GM18873 (cell line): Measurements from ENCODE around the gene ADGRB3.
"Not testable (repeated sequence)": the region's sequence is repeated elsewhere in the genome, so short reads cannot be mapped to it uniquely, and the experiment has no call there.

Experiments
- ATAC-seq: cut with Tn5 transposase; IDR thresholded peaks from one replicate; pipeline ENCODE4 v1.9.1; 2021; ENCODE audit warnings: mild to moderate bottlenecking, moderate library complexity, moderate number of reproducible peaks; ENCODE audit not compliant: unreplicated experiment, low FRiP score

Gene ADGRB3

DNA sequence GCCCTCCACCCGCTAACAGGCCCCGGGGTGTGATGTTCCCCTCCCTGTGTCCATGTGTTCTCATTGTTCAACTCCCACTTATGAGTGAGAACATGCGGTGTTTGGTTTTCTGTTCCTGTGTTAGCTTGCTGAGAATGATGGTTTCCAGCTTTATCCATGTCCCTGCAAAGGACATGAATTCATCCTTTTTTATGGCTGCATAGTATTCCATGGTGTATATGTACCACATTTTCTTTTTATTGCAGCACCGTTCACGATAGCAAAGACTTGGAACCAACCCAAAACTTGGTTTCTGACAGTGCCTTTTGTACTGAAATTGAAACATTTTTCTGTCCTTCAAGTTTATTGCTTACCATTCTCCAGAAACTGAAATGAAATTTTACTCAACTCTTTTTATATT, 653.1 kb downstream of the ADGRB3 start:
- ATAC-seq, result not testable (repeated sequence)

DNA sequence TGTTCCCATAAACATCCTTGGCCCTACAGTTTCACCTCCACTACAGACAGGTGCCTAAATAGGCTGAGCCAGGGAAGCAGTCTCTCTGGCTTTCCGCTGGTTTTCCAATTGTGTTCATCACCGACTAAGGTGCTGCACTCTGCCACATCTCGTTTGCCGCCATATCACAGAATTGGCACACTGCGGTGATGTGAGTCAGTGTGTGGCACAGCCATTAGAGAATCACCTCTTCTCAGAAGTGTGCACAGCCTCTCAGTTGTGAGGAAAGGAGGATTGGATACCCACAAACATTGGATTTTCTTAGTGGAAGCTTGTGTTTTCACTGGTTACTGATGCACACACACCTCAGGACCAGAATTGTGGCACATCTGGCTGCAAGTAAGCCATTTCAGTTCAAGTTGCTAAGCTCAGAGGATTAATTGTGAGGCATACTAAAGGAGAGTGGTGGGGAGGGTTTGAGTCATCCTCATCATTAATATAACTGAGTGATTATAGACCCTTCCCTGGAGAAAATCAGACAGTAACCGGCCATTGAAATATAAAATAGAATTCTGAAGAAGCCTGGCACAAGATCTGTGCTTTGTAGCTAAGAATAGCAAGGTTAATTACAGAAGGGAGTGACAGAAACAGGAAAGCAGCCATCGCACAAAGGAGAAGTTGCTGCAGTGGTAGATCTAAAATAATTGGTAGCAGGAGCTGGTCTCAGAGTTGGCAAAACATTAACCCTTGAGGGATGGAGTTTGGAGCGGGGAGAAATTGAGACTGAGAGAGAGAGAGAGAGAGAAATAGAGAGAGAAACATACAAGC, 654.8 kb downstream of the ADGRB3 start:
- ATAC-seq, result no peak

DNA sequence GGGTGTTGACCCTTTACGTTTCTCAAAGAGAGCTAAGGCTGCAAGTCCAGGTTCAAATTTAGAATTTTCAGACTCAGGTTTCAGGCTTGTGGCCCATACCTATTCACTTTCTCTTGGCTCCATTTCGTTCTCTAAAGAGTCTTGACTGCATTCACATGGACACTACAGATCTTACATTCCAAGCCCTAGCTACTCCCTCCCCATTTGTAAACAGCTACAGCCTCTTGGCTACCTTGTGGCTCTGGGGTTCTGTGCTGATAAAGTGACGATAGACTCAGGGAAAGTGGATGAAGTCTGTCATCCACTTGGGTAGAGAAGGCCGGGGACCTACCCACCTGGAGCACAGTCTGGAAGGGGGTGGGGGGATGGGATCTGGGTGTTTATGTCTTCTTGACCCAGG, 658.4 kb downstream of the ADGRB3 start:
- no peak for ATAC-seq

DNA sequence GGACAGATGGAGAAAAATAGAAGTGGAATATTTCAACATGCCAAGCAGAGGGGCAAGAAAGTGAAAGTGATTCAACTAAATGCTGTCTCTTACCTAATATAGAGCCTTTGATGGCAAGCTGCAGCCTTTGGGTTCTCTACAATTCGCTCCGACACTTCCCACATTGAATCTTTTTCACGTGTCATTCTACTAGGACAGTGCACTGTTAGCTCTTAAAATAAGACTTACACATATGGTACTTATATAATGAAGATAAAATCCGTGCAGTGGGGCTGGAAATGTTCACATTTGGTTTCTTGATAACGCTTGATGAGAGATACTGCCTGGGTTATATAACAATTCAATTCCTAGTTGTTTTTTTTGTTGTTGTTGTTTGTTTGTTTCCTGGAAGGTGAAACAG, 659.3 kb downstream of the ADGRB3 start:
- no peak for ATAC-seq

DNA sequence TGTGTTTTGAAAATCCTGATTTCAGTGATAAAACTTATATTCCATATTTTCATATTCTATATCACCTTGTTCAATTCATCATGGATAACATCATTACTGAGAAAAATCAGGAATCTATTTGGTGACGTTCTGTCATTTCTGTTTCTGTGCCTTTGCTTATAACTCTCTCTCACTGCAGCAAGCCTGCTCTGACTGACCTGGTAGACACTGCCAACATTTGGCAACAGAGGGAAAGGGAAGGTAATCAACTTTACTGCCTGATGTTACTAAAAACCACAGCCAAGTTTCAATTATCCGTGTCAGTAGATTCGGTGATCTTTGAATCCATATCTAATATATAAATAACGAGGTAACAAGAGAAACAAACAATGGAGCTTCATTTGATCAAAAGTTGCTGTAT, 659.8 kb downstream of the ADGRB3 start:
- ATAC-seq, result no peak

DNA sequence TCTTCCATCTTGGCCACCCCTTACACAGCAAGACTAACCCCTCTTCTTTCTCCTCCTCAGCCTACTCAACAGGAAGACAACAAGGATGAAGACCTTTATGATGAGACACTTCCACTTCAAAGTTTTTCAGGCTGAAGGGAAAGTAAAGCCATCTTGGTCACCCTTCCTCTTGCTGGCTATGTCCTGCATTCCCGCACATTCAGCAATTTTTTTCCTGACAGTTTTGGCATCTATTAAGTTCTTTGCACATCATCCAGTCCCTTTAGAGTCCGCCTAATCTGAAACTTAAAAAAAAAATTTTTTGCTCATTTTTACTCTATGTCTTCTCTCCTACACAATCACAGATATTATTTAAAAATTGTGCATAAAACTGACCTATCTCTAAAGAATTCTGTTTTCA, 668.3 kb downstream of the ADGRB3 start:
- ATAC-seq, result no peak

DNA sequence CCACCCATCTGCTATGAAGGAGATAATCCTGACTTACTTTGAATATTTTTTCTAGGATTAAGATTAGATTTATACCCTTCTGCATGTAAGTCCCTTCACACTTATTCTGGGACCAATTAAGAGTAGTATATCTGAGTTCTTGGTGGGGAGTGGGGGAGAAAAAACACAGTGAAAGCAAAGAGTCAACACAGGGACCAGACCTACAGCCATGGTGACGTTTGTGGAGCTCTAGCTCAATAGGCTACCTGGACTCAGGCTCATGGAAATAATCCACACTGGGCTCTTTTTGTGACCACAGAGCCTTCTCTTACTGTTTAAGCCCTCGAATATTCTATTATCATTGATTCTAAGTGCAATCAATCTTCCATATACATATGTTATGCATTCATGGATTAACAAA, 670.4 kb downstream of the ADGRB3 start:
- no peak for ATAC-seq

DNA sequence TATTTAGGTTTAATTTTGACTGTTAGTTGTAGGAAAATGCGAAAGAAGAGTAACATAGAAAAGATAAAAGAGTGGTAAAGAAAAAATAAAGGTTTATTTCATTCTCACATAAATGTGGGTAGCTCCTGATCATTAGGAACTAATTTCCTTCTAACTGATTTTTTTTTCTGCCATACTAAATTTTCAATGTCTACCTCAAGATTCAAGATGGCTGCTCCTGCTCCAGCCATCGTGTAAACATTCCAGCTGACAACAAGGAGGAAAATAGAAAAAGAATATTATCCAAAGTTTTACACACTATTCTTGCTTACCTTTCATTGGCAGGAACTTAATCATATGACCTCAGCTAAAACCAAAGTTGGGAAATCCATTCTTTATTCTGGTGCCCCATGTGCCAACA, 673.5 kb downstream of the ADGRB3 start:
- ATAC-seq, result no peak

DNA sequence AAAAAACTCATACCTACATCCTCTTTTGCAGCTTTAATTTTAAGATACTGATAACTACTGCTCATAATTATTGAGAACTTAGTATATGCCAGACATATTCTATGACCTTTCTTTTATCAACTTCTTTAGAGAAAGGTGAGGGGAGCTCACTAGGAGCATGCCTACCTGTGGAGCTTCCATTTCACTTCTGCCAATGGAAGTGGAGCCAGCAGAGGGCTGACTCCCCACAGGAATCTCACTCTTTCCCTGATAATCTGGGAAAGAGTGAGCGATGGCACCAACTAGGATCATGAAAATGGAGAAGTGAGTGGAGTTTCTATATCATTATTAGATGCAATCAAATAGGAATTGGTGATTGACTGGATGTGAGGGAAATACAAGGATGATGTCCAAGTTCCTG, 676.8 kb downstream of the ADGRB3 start:
- ATAC-seq, result no peak

DNA sequence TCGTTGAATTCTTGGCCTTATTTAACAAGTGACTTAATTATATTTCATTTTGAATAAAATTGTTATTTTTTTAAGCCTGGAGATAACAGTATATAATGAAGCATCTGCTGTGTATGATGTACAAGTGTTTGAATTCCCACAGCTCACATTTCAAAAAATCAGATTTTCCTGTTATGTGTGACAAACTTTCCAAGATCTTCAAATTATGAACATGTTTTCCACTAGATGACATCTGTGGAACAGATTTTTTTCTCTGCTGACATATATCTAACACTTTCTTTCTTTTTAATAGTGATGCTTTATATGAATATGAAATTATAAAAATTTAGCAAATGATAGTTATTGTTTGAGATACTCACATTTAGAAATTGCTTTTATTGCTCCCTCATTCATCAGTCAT, 678.9 kb downstream of the ADGRB3 start:
- no peak for ATAC-seq

DNA sequence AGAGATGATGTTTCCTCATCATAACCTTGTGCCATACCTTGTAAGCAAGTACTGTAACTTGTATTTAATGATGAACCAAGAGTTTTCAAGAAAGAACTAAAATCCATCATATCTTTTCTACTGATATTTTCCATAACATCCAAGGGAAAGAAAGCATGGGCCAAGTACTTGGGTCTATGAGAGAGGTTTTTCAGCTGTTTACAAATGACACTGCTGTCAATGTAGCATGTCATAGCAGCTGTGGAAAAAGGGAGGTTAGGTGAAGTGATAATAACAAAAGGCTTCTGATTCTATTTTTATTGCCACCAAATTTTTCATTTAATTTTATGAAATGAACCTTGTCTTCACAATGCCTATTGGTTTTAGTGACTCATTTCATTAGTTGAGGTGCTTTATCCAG, 679.4 kb downstream of the ADGRB3 start:
- ATAC-seq, result no peak

DNA sequence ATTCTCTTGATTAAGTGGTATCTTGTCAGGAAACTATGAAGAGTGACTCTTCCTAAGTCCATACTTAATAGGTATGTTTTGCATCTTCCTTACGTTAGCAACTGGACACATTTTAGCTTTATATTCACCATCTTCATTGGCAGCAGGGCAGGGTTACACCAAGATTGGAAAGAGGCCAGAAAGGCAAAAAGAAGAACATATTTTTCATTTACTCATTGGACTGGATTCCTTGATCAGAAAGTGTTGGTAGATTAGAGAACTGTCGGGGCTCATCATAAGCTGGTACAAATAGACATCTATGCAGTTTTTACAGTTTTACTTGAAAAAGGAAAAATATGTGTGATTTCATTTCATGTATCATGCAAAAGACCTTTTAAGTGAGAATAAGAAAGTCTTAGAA, 696.8 kb downstream of the ADGRB3 start:
- no peak for ATAC-seq

DNA sequence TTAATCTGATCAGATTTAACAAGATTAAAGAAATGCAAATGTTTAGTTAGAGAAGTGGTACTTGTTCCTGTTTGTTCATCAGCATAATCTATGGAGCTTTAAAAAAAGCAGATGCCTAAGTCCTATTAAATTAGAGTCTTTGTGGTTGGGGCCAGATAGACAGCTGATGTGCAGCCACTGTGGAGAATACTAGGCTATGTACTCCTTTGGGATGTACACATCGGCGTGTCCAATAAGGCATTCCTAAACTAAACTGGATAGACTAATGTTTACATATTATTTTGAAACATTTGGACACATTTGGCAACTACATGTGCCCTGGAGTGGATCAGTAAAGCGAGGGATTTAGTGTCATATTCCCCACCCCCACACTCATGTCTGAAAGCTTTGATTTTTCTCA, 702.2 kb downstream of the ADGRB3 start:
- no peak for ATAC-seq

DNA sequence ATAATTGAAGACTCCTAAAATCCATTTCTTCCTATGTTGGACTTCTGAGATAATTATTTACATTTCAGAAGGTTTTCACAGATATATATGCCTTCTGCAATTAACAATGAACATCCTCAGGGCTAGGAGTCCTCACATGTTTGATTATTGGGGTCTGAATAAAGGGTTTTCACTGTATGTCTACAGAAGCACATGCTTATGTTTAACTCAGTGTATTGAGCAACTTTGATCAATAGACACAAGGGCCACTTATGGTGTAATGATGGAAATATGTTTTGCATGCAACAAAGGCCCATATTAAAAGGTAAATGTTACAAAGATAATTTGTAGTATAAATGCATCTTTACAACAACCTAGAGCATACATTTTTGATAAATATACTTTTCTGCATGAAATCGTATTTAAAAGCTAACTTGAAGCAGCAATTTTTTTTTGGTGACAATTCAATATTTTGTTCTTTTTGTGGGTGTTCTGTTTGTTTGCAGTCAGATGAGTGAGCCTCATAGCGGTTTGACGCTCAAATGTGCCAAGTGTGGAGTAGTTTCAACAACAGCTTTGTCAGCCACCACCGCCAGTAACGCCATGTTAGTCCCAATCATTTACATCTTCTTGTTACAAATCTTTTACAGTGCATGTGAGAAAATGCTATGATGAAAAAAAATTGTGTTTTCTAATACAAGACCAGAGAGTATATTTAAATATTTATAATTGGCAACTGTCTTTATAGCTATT, 703.5 kb downstream of the ADGRB3 start:
- ATAC-seq, result no peak

DNA sequence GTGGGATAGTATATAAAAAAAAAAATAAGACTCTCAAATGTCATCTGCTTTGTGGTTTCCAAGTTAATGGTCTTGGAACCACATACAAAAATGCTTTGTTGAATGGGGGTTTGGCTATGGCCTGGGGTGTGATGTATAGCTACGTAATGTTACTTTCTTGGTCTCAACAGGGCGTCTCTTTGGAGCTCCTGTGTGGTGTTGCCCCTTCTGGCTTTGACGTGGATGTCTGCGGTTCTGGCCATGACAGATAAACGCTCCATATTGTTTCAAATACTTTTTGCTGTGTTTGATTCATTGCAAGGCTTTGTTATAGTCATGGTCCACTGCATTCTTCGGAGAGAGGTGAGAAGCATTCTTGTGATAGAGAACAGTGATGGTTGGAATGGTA, 704.1 kb downstream of the ADGRB3 start:
- ATAC-seq, result no peak

DNA sequence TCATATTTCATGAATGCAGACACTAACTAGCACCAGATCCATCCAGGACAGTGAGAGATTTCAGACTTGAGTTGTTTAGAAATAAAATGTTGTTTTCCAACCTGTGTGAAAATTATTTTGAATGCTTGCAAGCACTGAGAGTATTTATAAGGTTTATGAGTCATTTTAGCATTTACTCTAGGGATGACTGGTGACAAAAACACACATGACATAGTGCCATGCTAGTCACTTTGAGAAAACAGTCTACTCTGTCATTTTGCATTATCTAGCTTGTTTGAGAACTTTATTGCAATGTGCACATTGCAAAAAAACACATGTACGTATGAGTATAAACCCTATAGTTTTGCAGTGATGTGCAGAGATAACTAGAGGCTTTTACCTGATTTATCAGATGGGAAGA, 705.1 kb downstream of the ADGRB3 start:
- ATAC-seq, result no peak

DNA sequence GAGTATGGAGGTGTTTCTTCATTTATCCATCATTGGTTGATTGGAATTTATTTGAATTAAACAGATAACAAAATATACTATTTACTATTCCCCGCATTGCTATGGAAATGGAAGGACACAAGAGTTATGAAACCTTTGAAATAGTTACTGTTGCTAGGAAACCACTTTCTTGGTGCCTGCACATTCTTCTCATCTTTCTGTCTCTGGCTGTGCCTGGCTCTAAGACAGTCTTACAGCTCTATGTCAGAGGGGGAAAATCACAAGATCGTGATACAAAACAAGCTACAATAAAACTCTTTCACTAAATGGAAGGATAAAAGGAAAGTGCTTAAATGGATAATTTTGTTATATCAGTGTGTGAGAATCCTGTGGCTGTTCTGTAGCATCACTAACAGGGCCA, 708.8 kb downstream of the ADGRB3 start:
- no peak for ATAC-seq

DNA sequence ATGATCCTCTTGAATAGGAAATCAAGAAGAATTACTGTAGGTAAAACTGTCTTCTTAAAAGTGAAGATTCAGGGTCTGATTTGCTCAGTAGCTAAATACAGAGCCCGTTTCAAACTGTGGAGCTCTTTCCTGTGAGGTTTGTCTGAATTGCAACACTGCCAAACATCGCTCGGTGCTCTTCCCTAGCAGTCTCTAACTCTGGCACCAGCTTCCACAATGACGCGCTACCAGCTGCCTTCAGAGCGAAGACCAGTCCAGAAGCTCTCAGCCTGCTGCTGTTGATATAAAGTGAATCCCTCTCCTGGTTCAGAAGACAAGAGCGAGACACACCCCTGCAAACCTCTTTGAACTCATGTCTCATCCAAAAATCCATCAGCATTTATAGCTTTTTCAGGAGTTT, 714.7 kb downstream of the ADGRB3 start:
- ATAC-seq, result no peak

DNA sequence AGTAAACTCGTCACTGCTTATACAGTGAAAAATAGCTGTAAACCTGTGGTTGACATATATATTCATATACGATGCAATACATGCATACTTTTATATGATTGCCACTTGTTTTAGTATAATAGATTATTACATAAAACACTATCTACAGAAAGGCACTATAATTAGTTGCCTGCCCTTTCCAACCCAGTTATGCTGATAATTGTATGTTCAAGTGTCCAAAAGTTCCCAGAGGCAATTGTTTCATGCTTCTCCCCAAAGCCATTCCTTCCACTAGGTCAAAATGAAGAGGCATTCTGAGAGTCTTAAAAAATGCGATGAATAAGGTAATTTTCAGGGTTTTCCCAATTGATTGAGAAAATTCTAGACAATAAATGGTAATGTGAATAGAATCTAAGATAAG, 727.1 kb downstream of the ADGRB3 start:
- no peak for ATAC-seq

DNA sequence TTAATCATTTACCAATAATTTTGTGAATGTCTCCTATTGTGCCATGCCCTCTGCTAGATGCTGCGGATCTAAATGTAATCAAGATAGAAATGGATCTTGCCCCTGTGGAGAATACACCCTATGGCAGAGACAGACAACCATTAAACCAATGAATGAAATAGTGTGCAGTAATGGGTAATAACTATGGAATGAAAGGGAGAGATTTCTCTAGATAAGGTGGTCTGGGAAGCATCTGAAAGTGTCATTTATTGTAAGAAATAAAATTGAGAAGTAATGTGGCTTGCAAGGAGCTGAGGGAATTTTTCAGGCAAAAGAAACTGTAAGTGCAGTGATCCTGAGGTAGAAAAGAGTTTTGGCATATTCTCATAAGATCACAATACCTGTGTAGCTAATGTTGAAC, 731.7 kb downstream of the ADGRB3 start:
- no peak for ATAC-seq

DNA sequence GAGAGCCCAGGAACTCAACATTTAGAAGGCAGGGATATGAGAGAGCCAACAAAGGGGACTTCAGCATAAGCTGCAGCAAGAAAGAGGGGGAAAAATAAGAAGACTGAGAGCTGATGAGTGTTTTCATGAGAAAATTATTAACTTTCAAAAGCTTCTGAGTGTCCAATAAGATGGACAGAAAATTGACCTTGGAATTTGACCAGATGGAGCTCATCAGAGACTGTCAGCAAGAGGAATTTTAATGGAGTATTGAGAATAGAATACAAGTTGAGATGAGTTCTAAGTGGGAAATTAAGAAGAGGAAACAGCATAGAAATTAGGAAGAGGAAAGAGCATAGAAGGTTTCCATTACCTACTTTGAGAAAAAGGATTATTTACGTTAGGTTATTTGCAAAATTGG, 733.5 kb downstream of the ADGRB3 start:
- no peak for ATAC-seq

DNA sequence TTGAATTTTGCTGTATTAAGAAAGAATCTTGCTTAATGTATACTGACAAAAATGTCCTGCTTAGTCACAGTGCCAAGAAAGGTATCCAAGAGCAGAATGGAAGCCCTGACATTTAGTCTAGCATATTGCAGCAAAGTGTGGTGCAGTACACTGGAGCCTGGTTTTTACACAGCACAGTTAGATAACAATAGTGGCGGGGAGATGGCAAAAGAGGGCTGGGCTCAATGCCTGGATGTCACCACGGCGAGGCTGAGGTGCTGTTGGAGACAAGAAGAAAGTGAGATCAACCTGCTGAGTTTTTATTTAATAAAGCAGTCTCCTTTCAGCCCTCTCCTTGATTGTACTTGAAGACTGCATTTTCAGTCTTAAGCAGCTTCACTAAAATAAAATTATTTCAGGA, 735.7 kb downstream of the ADGRB3 start:
- no peak for ATAC-seq
